NB4 (cell line): ENCODE measurements around the gene SYS1.

Experiments
- DNase-seq: peaks from one replicate; pipeline ENCODE4 v3.0.0; 2010; ENCODE audit warnings: low read depth
- H3K4me3 ChIP-seq: one replicate; pipeline ENCODE4 v1.5.1; 2011; ENCODE audit warnings: mild to moderate bottlenecking, low read depth, low read length, moderate library complexity
- CTCF ChIP-seq: IDR thresholded peaks from one replicate; pipeline ENCODE4 v1.5.1; 2012; ENCODE audit warnings: low read depth, low read length
- MAX ChIP-seq: IDR thresholded peaks from 2 replicates; pipeline ENCODE4 v1.6.1; 2011; ENCODE audit warnings: low read depth, low read length
- MYC ChIP-seq: IDR thresholded peaks from 2 replicates; pipeline ENCODE4 v1.6.1; 2011; ENCODE audit warnings: low read depth, low read length
- POLR2A ChIP-seq: IDR thresholded peaks from 2 replicates; pipeline ENCODE4 v1.6.1; 2011; ENCODE audit warnings: mild to moderate bottlenecking; ENCODE audit not compliant: insufficient read length; ENCODE audit errors: extremely low read depth

Gene SYS1

DNA sequence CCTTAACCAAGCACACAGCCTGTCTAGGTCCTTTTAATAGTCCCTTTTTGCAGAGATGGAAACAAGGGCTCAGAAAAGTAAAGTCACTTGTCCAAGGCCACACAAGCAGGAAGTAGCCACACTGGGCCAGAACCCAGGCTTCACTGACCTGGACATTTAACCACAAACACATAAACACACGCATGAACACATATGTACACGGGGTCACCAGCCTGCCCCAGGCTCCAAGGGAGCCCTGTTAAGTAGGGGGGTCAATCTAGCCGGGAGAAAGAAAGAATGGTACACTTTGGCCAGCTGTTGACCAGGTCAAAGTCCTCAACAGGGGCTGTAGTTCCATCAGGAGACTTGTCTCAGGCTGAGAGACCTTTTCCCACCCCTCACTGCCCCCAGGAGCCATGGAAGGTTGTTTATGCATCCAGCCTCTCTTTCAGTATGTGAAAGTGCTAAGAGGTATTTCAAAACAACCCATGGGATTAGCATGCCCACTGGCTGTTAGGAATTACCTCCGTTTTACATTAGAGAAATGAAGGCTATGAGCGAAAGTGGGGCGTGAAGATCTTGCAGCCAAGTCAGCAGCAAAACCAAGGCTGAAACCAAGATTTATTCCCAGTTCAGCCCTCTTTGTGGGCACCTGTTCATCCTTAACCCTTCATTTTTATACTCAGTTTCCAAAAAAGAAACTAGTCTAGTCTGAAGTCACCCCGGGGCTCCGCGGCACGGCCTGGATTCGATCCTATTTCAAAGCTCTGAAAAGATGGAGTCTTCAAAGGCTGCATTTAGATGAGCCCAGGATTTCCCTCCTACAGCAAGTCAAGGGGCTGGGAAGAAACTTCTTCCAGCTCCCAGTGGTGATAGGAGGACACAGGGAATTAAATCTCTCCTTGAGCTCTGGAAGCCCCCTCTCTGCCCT lies 24.6 kb upstream of the SYS1 start:
- no peak for DNase-seq
- no peak overlapping the region for H3K4me3 ChIP-seq
- TF ChIP-seq CTCF (no peak), POLR2A (no peak), MAX (no peak), MYC (no peak)

DNA sequence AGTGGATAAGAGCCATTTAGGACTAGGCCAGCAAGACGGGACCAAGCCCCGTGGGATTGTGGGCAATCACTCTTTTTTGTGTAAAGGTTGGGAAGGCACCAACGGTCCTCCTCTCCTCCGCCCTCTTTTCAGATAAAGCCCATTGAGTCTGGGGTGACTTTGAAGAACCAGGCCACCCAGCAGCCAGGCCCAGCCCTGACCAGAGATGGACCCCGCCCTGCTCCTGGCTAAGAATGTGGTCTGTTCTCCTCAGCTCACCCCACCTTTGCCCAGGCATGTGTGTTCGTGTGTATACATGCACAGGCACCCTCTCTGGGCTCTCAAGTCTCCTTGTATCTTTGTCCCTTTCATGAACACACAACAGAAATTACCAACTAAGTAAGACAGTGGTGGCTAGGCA lies 23.9 kb upstream of the SYS1 start:
- no peak for DNase-seq
- TF ChIP-seq CTCF (no peak), MAX (no peak), POLR2A (no peak)
- H3K4me3 ChIP-seq, result no peak overlapping the region

DNA sequence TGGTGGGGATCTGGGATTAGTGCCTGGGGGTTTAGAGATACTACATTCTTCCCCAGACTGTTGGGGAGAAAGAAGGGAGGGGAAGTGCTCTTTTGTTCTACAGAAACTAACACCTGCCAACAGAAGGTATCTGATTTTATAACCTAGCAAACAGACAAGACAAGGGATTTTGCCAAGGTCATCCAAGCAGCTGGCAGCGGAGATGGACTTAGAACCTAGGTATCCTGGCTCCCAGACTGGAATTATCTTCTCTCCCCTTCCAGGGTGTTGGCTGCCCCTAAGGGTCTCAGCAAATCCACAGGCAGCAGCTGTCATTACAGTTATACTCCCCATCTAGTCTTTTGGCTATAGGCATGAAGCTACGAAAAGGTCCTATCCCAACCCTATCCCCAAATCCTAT lies 23.2 kb upstream of the SYS1 start:
- TF ChIP-seq CTCF (no peak), MYC (no peak)

GRCh38 chr20:45340236-45340847 lies 22.6 kb upstream of the SYS1 start:
- TF ChIP-seq MYC (no peak), CTCF (no peak), POLR2A (no peak), MAX (no peak)
- no peak for DNase-seq
- no peak overlapping the region for H3K4me3 ChIP-seq

More for the DNA sequence above, 23.2 kb upstream of the SYS1 start:
- no peak for DNase-seq
- H3K4me3 ChIP-seq, result no peak overlapping the region

DNA sequence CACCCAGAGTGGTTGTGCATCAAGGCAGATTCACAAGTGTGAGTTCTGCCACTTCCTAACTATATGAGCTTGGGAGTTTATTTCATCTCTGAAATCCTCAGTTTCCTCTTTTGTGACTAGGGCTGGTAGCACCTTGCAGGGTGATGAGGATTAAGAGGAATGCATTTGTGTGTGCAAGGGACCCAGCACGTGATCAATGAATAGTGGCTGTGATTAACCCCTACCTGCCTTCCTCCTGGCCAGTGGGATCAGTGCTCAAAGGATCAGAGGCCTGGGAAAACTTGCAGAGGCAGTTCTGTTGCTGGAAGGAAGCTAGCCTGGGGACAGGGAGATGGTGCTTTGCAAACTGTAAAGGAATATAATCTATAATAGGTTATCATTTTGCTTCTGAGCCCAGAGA lies 22.0 kb upstream of the SYS1 start:
- DNase-seq, result no peak
- TF ChIP-seq CTCF (no peak), MYC (no peak), MAX (no peak), POLR2A (no peak)
- H3K4me3 ChIP-seq, result no peak overlapping the region
